Activated naive CD4-positive, alpha-beta T cell treated with anti-CD3 and anti-CD28 coated beads, Interleukin-2, amount 50 U/mL, for 72 hours (primary cell): Measurements from ENCODE around the gene TOP3A. TPM values are rescaled to one million over a fixed set of nuclear protein-coding genes. Genes with fewer than 3 reads are reported as not detected.

ENCODE experiments used
- total RNA-seq, 2 donors: library from RNA; stranded (reverse); gene quantifications; one replicate each; pipeline ENCODE4 v1.2.3, GENCODE V29; 2022

The TOP3A gene
- total RNA-seq, 2 donors from 2014 or later, result 78.3 to 97.4 TPM

Other genes with a start within 250 kb of the TOP3A start
- gene DRG2, start 227.0 kb downstream of the TOP3A start, total RNA-seq, result 10 to 100 TPM; 41.3 to 49.2 TPM
- 1 to 10 TPM; 1.0 to 1.2 TPM for gene MYO15A, start 206.2 kb downstream of the TOP3A start, total RNA-seq
- gene ALKBH5, start 131.2 kb downstream of the TOP3A start, total RNA-seq, result 100 to 1,000 TPM in 1 of 2 donors, 10 to 100 TPM in 1; 79.5 to 176 TPM
- 10 to 100 TPM; 14.5 to 15.0 TPM for gene LLGL1, start 89.4 kb downstream of the TOP3A start, total RNA-seq
- gene FLII, start 56.3 kb downstream of the TOP3A start, total RNA-seq, result 100 to 1,000 TPM; 267 to 273 TPM
- 10 to 100 TPM in 1 of 2 donors, 1 to 10 TPM in 1; 7.4 to 15.5 TPM for gene MIEF2, start 54.3 kb downstream of the TOP3A start, total RNA-seq
- gene SMCR8, start 299 bp upstream of the TOP3A start, total RNA-seq, result 10 to 100 TPM; 18.8 to 23.5 TPM
- gene SHMT1, start 48.6 kb upstream of the TOP3A start, total RNA-seq, result 10 to 100 TPM; 65.9 to 73.1 TPM
- under 1 TPM in 1 of 2 donors, not detected in 1; 0.54 TPM for gene EVPLL, start 62.8 kb upstream of the TOP3A start, total RNA-seq
- gene LGALS9C, start 161.8 kb upstream of the TOP3A start, total RNA-seq, result not detected